ENCODE measurements around the gene CACNA1C. TPM values are rescaled to one million over a fixed set of nuclear protein-coding genes. Genes with fewer than 3 reads are reported as not detected.

Gene CACNA1C
- total RNA-seq, 6 donors from 2014 or later = 5.2 to 45.1 (median 8.8) TPM

- H3K27me3 ChIP-seq = no peaks in the 10 kb centered on the region
- no peaks in the 10 kb centered on the region for H3K36me3 ChIP-seq
- no peaks in the 10 kb centered on the region for H3K9me3 ChIP-seq
- no peaks in the 10 kb centered on the region for H3K4me1 ChIP-seq
- ATAC-seq (ENCODE audit: low FRiP score in 2 of 2) = no peak
- H3K4me3 ChIP-seq = no peak overlapping the region
- TF ChIP-seq POLR2AphosphoS5 (IDR thresholded peaks at IDR 0.05) (no peak), EP300 (IDR thresholded peaks at IDR 0.05) (no peak), CTCF (IDR thresholded peaks at IDR 0.05) (no peak), POLR2A (IDR thresholded peaks at IDR 0.05) (no peak)
- no peak for DNase-seq
- no peak overlapping the region for H3K27ac ChIP-seq
- 83% methylated on average over 11 of the region's 11 CpGs for WGBS, 2 donors
Observed at GRCh38 chr12:2513141-2514037, 460.6 kb downstream of the CACNA1C start.

GRCh38 chr12:2514038-2514340, 461.2 kb downstream of the CACNA1C start:
- no peak for TF ChIP-seq EP300 (IDR thresholded peaks at IDR 0.05)
- TF ChIP-seq POLR2A (IDR thresholded peaks at IDR 0.05) = no peak
- no peak for TF ChIP-seq CTCF (IDR thresholded peaks at IDR 0.05)
- TF ChIP-seq POLR2AphosphoS5 (IDR thresholded peaks at IDR 0.05) = no peak
- no peak overlapping the region for H3K27ac ChIP-seq
- 73 to 78% methylated on average over 5 of the region's 5 CpGs for WGBS, 2 donors
- no peaks in the 10 kb centered on the region for H3K36me3 ChIP-seq
- no peaks in the 10 kb centered on the region for H3K9me3 ChIP-seq
- ATAC-seq (ENCODE audit: low FRiP score in 2 of 2) = no peak
- no peaks in the 10 kb centered on the region for H3K4me1 ChIP-seq
- H3K4me3 ChIP-seq = no peak overlapping the region
- H3K27me3 ChIP-seq = no peaks in the 10 kb centered on the region
- no peak for DNase-seq

- Histone ChIP-seq H3K4me3 (no peak overlapping the region), H3K27me3 (no peaks in the 10 kb centered on the region), H3K9me3 (no peaks in the 10 kb centered on the region), H3K27ac (no peak overlapping the region), H3K36me3 (no peaks in the 10 kb centered on the region), H3K4me1 (no peaks in the 10 kb centered on the region)
- TF ChIP-seq POLR2AphosphoS5 (IDR thresholded peaks at IDR 0.05) (no peak), EP300 (IDR thresholded peaks at IDR 0.05) (no peak), POLR2A (IDR thresholded peaks at IDR 0.05) (no peak), CTCF (IDR thresholded peaks at IDR 0.05) (no peak)
- 83 to 100% methylated on average over 2 to 5 of the region's 5 CpGs for WGBS, 2 donors
- ATAC-seq (ENCODE audit: low FRiP score in 2 of 2) (no peak), DNase-seq (no peak)
Observed at GRCh38 chr12:2520722-2521246, 468.0 kb downstream of the CACNA1C start.

- no peak overlapping the region for H3K4me3 ChIP-seq
- TF ChIP-seq EP300 (IDR thresholded peaks at IDR 0.05) (no peak), POLR2A (IDR thresholded peaks at IDR 0.05) (no peak), POLR2AphosphoS5 (IDR thresholded peaks at IDR 0.05) (no peak), CTCF (IDR thresholded peaks at IDR 0.05) (no peak)
- no peaks in the 10 kb centered on the region for H3K9me3 ChIP-seq
- H3K27ac ChIP-seq = no peak overlapping the region
- no peaks in the 10 kb centered on the region for H3K27me3 ChIP-seq
- H3K36me3 ChIP-seq = no peaks in the 10 kb centered on the region
- DNase-seq (no peak), ATAC-seq (ENCODE audit: low FRiP score in 2 of 2) (no peak)
- WGBS, 2 donors = 80 to 83% methylated on average over 9 of the region's 9 CpGs
- H3K4me1 ChIP-seq = no peaks in the 10 kb centered on the region
Observed at GRCh38 chr12:2523317-2523716, 470.5 kb downstream of the CACNA1C start.

- H3K36me3 ChIP-seq = no peaks in the 10 kb centered on the region
- TF ChIP-seq EP300 (IDR thresholded peaks at IDR 0.05) = no peak
- no peak for TF ChIP-seq CTCF (IDR thresholded peaks at IDR 0.05)
- TF ChIP-seq POLR2AphosphoS5 (IDR thresholded peaks at IDR 0.05) = no peak
- no peak for TF ChIP-seq POLR2A (IDR thresholded peaks at IDR 0.05)
- H3K4me3 ChIP-seq = no peak overlapping the region
- DNase-seq = no peak
- no peak overlapping the region for H3K27ac ChIP-seq
- ATAC-seq (ENCODE audit: low FRiP score in 2 of 2) = no peak
- no peaks in the 10 kb centered on the region for H3K27me3 ChIP-seq
- H3K4me1 ChIP-seq = no peaks in the 10 kb centered on the region
- 85 to 86% methylated on average over 6 of the region's 6 CpGs for WGBS, 2 donors
- no peaks in the 10 kb centered on the region for H3K9me3 ChIP-seq
Observed at GRCh38 chr12:2523844-2524243, 471.1 kb downstream of the CACNA1C start.

Data from upper lobe of left lung (tissue), 6 donors.